C1 segment of cervical spinal cord (tissue), 14 donors: ENCODE results near the gene TK2.
"Not testable (repeated sequence)": the region's sequence is repeated elsewhere in the genome, so short reads cannot be mapped to it uniquely, and the experiment has no call there.

ENCODE experiments used
- DNase-seq, 14 donors: peaks; one replicate each; lab custom pipeline; 2025; lab: John Stamatoyannopoulos, UW

The TK2 gene

DNA sequence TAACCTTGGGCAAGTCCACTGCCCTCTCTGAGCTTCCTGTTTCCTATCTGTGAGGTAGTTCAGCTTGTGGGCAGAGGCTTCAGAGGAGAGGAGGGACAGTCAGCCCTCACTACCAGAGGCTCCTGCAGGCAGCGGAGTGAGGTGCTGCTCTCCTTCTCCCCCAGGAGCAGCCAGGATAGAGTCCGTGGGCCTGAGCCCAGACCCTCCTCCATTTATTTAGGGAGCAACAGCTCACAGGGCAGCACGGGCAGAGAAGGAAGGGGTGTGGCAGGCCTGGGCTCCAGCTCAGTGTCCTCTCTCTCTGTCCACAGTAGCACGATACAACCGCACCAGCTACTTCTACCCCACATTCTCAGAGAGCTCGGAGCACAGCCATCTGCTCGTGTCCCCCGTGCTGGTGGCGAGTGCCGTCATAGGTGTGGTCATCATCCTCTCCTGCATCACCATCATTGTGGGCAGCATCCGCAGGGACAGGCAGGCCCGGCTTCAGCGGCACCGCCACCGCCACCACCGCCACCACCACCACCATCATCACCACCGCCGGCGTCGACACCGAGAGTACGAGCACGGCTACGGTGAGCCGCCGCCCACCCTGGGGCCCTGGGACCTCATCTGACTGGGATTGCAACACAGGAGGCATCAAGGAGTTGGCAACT, 80.5 kb downstream of the TK2 start:
- no peak for DNase-seq

DNA sequence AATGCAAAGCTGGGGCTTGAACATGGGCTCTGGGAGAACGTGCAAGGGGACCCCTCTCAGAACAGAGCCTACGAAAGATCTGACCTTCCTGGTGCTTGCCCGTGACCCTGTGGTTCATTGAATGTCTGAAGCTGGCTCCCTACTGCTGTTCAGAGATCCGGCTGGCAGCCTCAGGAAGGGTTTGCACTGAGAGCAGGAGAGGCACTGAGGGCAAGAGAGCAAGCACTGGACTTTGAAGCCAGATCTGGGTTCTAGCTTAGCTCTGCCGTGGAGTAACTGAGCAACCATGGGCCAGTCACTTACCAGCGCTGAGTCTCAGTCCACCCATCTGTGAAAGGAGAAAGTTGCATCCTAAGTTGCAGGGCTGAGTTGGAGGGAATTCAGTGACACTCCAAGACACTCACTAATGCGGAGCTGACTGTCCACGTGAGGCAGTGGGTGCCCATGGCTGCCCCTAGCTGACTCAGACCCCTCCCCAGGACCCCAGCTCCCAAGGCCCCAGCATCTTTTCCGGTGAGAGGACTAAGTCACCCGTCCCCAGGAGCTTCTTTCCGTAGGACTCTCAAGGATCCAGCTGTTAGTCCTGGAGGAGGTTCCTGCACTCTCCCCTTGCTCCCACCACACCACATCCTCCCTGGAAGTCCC, 81.5 kb downstream of the TK2 start:
- DNase-seq = no peak

DNA sequence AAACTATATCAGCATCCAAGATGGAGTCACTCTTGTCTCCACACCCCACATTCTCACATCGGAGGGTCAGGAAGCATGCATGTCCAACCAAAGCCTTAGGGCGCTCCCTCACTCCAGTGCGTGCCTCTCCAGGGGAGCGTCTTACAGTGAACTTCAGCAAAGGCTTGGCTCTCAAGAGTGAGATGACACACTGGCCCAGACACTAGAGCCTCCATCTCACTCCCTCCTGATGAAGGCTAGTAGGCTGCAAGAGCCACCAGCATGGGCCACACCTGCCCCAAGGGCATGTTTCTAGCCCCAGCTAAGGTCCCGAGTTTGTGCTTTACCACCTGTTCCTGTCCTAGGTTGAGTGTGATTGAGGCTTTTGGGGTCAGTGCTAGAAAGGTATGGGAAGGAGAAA, 82.3 kb downstream of the TK2 start:
- DNase-seq = no peak

DNA sequence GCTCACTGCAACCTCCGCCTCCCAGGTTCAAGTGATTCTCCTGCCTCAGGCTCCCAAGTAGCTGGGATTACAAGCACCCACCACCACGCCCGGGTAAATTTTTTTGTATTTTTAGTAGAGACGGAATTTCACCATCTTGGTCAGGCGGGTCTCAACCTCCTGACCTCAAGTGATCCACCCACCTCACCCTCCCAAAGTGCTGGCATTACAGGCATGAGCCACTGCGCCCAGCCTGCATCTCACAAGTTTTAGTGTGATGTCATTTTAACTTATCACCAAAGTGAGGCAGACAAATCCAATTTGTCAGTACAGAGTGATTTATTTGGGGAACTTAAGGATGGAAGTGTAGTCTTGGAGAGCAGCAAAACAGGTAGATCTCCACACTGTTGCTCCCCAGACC, 83.3 kb downstream of the TK2 start:
- not testable (repeated sequence) for DNase-seq

DNA sequence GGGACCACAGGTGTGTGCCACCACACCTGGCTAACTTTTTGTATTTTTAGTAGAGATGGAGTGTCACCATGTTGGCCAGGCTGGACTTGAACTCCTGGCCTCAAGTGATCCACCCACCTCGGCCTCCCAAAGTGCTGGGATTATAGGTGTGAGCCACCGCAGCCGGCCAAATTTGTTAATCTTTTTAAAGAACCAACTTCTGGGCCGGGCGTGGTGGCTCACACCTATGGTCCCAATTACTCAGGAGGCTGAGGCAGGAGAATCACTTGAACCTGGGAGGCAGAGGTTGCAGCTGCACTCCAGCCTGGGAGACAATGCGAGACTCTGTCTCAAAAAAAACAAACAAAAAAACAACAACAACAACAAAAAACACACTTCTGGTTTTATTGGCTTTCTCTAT, 84.0 kb downstream of the TK2 start:
- not testable (repeated sequence) for DNase-seq

DNA sequence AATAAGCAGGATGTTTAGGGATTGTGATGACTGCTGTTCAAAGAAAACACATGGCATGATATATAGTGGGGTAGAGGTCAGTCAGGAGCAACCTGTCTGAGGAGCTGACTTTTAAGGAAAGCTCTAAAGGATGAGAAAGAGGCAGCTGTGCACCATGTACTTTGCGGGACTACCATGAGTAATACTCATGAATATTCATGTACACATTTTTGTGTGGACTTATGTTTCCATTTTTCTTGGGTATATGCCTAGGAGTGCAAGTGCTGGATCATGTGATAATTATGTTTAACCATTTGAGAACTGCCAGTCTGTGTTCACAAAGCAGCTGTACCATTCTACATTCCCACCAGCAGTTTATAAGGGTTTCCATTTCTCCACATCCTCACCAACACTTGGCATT, 87.0 kb downstream of the TK2 start:
- DNase-seq = no peak

DNA sequence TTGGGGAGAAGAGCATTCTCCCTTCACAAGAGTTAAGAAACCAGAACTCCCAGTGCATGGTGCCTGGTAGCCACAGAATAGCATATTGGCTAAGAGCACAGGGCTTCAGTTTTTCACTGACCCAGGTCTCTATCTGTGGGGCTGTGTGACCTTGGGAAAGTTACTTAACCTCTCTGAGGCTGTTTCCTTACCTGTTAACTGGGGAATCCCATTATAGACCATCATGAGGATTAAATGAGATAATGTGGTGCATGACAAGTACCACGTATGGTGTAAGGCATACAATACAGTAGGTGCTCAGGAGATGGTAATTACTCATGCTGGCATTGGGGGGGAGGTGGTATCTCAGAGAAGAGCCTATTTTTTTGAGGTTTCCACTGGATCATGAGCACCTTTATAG, 89.2 kb downstream of the TK2 start:
- no peak for DNase-seq

DNA sequence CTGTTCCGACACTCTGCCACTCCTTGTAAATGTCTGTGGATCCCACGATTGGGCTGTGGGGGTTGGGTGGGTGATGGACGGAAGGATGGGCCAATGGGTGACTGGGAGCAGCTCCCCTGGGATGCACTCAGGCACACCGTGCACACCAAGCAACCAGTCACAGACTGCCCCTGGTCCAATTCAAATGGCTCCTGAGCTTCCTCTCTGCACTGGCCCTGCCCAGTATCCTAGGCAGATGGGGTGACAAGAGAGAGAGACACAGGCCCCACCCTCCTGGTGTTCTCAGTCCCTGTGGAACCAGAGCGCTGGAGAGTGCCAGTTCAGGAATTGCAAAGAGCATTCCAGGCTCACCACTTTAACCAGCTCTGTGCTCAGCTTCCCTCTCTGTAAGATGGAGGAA, 90.0 kb downstream of the TK2 start:
- no peak for DNase-seq

DNA sequence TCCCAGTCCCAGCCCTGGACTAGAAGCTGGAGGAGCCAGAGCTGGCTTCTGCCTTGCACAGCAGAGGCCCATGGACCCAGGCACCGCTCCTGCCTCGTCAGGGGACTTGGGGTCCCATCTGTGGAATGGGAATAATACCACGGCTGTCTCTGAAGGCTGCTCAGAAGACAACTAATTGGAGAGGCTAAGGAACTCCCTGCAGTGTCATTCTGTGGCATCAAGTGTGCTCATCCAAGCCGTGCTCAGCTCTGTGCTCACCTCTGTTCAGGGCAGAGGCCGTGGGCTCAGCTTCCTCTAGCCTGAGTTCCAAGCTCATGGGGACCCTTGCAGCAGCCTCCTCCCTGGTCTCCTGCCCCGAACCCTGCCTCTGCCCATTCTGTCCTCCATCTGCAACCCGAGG, 91.1 kb downstream of the TK2 start:
- no peak for DNase-seq

DNA sequence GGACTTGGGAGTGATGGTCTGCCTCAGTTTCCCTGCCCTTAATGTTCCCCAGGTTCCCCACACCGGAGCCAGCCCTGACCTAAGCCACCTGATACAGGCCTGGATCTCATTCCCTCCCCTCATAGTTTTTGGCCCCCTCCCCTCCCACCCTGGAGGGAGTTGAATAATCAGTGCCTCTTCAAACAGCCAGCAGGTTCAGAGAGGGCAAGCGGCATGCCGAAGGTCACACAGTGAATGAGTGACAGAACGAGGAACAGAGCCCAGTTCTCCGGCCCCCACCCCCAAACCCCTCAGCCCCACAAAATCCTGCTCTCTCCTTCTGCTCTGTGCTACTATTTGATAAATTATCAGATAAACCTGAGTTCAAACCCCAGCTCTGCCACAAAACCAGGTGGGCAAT, 91.6 kb downstream of the TK2 start:
- no peak for DNase-seq
